Activated B cell treated with CpG ODN at 0.5 μM for 24 hours (primary cell): ENCODE results near the gene PTPN4. TPM values are rescaled to one million over a fixed set of nuclear protein-coding genes. Genes with fewer than 3 reads are reported as not detected.

Experiments
- ATAC-seq: fragments of 200-7000 bp; cut with Tn5 transposase; one replicate; pipeline ENCODE4 v1.10.0; 2021; ENCODE audit warnings: low read depth, mild to moderate bottlenecking, moderate library complexity
- CTCF ChIA-PET: fragments of 350-600 bp; sonication (Branson Sonifier 250); formaldehyde crosslinking; loops from one replicate; lab custom pipeline; 2021; ENCODE audit warnings: antibody characterized with exemption; lab: Charles Lee
- POLR2A ChIA-PET: fragments of 350-600 bp; sonication (Branson Sonifier 250); formaldehyde crosslinking; loops from one replicate; lab custom pipeline; 2021; ENCODE audit warnings: antibody characterized with exemption; lab: Charles Lee
- DNase-seq: peaks from one replicate; pipeline ENCODE4 v3.0.0; 2022
- H3K27ac Mint-ChIP-seq: one replicate; pipeline ENCODE4 v1.8.0; 2020; ENCODE audit warnings: mixed read lengths
- H3K27me3 Mint-ChIP-seq: one replicate; pipeline ENCODE4 v1.8.0; 2021; ENCODE audit warnings: mixed read lengths
- H3K36me3 Mint-ChIP-seq: one replicate; pipeline ENCODE4 v1.8.0; 2021; ENCODE audit warnings: low read depth, mixed read lengths
- H3K4me1 Mint-ChIP-seq: one replicate; pipeline ENCODE4 v1.8.0; 2021; ENCODE audit warnings: mixed read lengths
- H3K4me3 Mint-ChIP-seq: one replicate; pipeline ENCODE4 v1.8.0; 2020; ENCODE audit warnings: mild to moderate bottlenecking, mixed read lengths
- H3K9me3 Mint-ChIP-seq: one replicate; pipeline ENCODE4 v1.8.0; 2020; ENCODE audit warnings: mixed read lengths
- CTCF ChIP-seq: fragments of 200-600 bp; IDR thresholded peaks from one replicate; pipeline ENCODE4 v1.8.0; 2022; ENCODE audit warnings: antibody characterized with exemption, mild to moderate bottlenecking
- intact Hi-C: fragments of 100-400 bp; cut with micrococcal nuclease; formaldehyde crosslinking; loops from one replicate; pipeline ENCODE4 v1.15.1; 2024
- total RNA-seq: library from RNA; stranded (reverse); gene quantifications from 2 replicates; pipeline ENCODE4 v1.2.3, GENCODE V29; 2022

The PTPN4 gene
- total RNA-seq, 1 donor from 2014 or later: 41.2 TPM

GRCh38 chr2:119837350-119837749 lies 77.6 kb downstream of the PTPN4 start:
- Mint-ChIP-seq H3K4me1 (peaks cover 35% of the 10 kb centered on the region), H3K36me3 (peaks cover 8% of the 10 kb centered on the region), H3K27ac (no peak overlapping the region), H3K9me3 (no peaks in the 10 kb centered on the region), H3K27me3 (no peaks in the 10 kb centered on the region), H3K4me3 (no peak overlapping the region)
- no peak for DNase-seq
- ChIA-PET POLR2A (no interaction called here), CTCF (no interaction called here)
- no peak for ATAC-seq
- intact Hi-C loops: no loop called here
- TF ChIP-seq CTCF: no peak

GRCh38 chr2:119837759-119838158 lies 78.0 kb downstream of the PTPN4 start:
- no peaks in the 10 kb centered on the region for H3K27me3 Mint-ChIP-seq
- H3K36me3 Mint-ChIP-seq: peaks cover 8% of the 10 kb centered on the region
- no peak overlapping the region for H3K27ac Mint-ChIP-seq
- TF ChIP-seq CTCF: no peak
- no peak for ATAC-seq
- DNase-seq: no peak
- intact Hi-C loops: no loop called here
- CTCF ChIA-PET: interaction anchor here (0.6 kb wide), 1 partner anchor 271 kb away, joined by 3 read pairs; no protein-coding TSS in a partner anchor
- POLR2A ChIA-PET: no interaction called here
- H3K4me3 Mint-ChIP-seq: no peak overlapping the region
- no peaks in the 10 kb centered on the region for H3K9me3 Mint-ChIP-seq
- H3K4me1 Mint-ChIP-seq: peaks cover 32% of the 10 kb centered on the region

- ChIA-PET POLR2A (no interaction called here), CTCF (interaction anchor here (0.6 kb wide), 1 partner anchor 271 kb away, joined by 3 read pairs; no protein-coding TSS in a partner anchor)
- Mint-ChIP-seq H3K9me3 (no peaks in the 10 kb centered on the region), H3K36me3 (peaks cover 8% of the 10 kb centered on the region), H3K27ac (no peak overlapping the region), H3K4me1 (peaks cover 28% of the 10 kb centered on the region), H3K27me3 (no peaks in the 10 kb centered on the region), H3K4me3 (no peak overlapping the region)
- no peak for DNase-seq
- intact Hi-C loops: no loop called here
- no peak for ATAC-seq
- TF ChIP-seq CTCF: no peak
Observed at GRCh38 chr2:119838179-119838578, 78.5 kb downstream of the PTPN4 start.

GRCh38 chr2:119841550-119841949 lies 81.8 kb downstream of the PTPN4 start:
- no peak overlapping the region for H3K27ac Mint-ChIP-seq
- ATAC-seq: no peak
- H3K4me1 Mint-ChIP-seq: peaks cover 16% of the 10 kb centered on the region
- peaks cover 5% of the 10 kb centered on the region for H3K9me3 Mint-ChIP-seq
- H3K36me3 Mint-ChIP-seq: peaks cover 16% of the 10 kb centered on the region
- no peak overlapping the region for H3K4me3 Mint-ChIP-seq
- no peak for TF ChIP-seq CTCF
- intact Hi-C loops: loop anchor here (2.0 kb wide), 1 partner anchor 15 kb away; no protein-coding TSS in a partner anchor
- no peaks in the 10 kb centered on the region for H3K27me3 Mint-ChIP-seq
- no peak for DNase-seq
- ChIA-PET POLR2A (no interaction called here), CTCF (no interaction called here)

GRCh38 chr2:119846021-119846420 lies 86.3 kb downstream of the PTPN4 start:
- Mint-ChIP-seq H3K27me3 (no peaks in the 10 kb centered on the region), H3K36me3 (peaks cover 34% of the 10 kb centered on the region), H3K27ac (no peak overlapping the region), H3K4me3 (no peak overlapping the region), H3K9me3 (peaks cover 16% of the 10 kb centered on the region), H3K4me1 (peaks cover 16% of the 10 kb centered on the region)
- TF ChIP-seq CTCF: no peak
- intact Hi-C loops: no loop called here
- DNase-seq (no peak), ATAC-seq (no peak)
- ChIA-PET POLR2A (no interaction called here), CTCF (no interaction called here)
